Esophagus muscularis mucosa (tissue), 4 donors: ENCODE measurements around the gene SFRP5.

Experiments
- CTCF ChIP-seq, 3 experiments: fragments of 200-600 bp in 2 of 3; fragments of 450-650 bp in 1 of 3; sonication (generic) in 2 of 3; IDR thresholded peaks; one replicate each; pipeline ENCODE4 v1.5.1; 2017 to 2019; ENCODE audit warnings: antibody characterized with exemption in 3 of 3, mild to moderate bottlenecking in 2 of 3, moderate library complexity in 1 of 3
- EP300 ChIP-seq: sonication (generic); formaldehyde crosslinking; IDR thresholded peaks from one replicate; pipeline ENCODE4 v1.6.1; 2017; ENCODE audit warnings: antibody characterized with exemption
- POLR2A ChIP-seq: fragments of 450-650 bp; IDR thresholded peaks from one replicate; pipeline ENCODE4 v1.6.1; 2017; ENCODE audit warnings: antibody characterized with exemption, moderate library complexity, mild to moderate bottlenecking, low read depth
- POLR2AphosphoS5 ChIP-seq, 2 donors: sonication (generic); formaldehyde crosslinking; IDR thresholded peaks; one replicate each; pipeline ENCODE4 v1.6.1; 2017; ENCODE audit warnings: antibody characterized with exemption in 2 of 2

GRCh38 chr10:97759946-97760345, 11.9 kb downstream of the SFRP5 start:
- no peak for TF ChIP-seq CTCF (IDR thresholded peaks at IDR 0.05)
- TF ChIP-seq EP300: no peak
- no peak for TF ChIP-seq POLR2A
- no peak for TF ChIP-seq POLR2AphosphoS5 (IDR thresholded peaks at IDR 0.05)
